H9 (cell line): ENCODE data around the gene FH. TPM values are rescaled to one million over a fixed set of nuclear protein-coding genes. Genes with fewer than 3 reads are reported as not detected.

Source experiments
- DNase-seq: peaks from one replicate; pipeline ENCODE4 v3.0.0-alpha.2; 2017
- H2AFZ ChIP-seq: one replicate; pipeline ENCODE4 v1.6.1; 2013; ENCODE audit warnings: mild to moderate bottlenecking, low read length, control low read depth, moderate library complexity
- H2AK5ac ChIP-seq: 2 replicates; pipeline ENCODE4 v1.6.1; 2013; ENCODE audit warnings: low read length, control low read depth, mixed read lengths; ENCODE audit not compliant: insufficient read length
- H2BK120ac ChIP-seq: one replicate; pipeline ENCODE4 v1.6.1; 2013; ENCODE audit warnings: low read depth, mild to moderate bottlenecking, low read length, control low read depth, inconsistent platforms; ENCODE audit not compliant: poor library complexity, severe bottlenecking
- H2BK12ac ChIP-seq: 2 replicates; pipeline ENCODE4 v1.6.1; 2013; ENCODE audit warnings: low read length, control low read depth, mixed read lengths, low read depth; ENCODE audit not compliant: insufficient read length
- H2BK15ac ChIP-seq: 2 replicates; pipeline ENCODE4 v1.6.1; 2013; ENCODE audit warnings: low read depth, low read length, control low read depth
- H2BK20ac ChIP-seq: one replicate; pipeline ENCODE4 v1.6.1; 2013; ENCODE audit warnings: low read depth, mild to moderate bottlenecking, low read length, control low read depth, inconsistent platforms; ENCODE audit not compliant: poor library complexity, severe bottlenecking
- H2BK5ac ChIP-seq: 2 replicates; pipeline ENCODE4 v1.6.1; 2013; ENCODE audit warnings: low read length, control low read depth, mixed read lengths; ENCODE audit not compliant: insufficient read length
- H3K14ac ChIP-seq: 2 replicates; pipeline ENCODE4 v1.6.1; 2013; ENCODE audit warnings: low read length, control low read depth; ENCODE audit not compliant: insufficient read depth
- H3K18ac ChIP-seq: 2 replicates; pipeline ENCODE4 v1.6.1; 2013; ENCODE audit warnings: low read depth, mild to moderate bottlenecking, mixed read lengths, low read length, control low read depth; ENCODE audit not compliant: insufficient read length
- H3K23ac ChIP-seq: 2 replicates; pipeline ENCODE4 v1.6.1; 2013; ENCODE audit warnings: low read length, control low read depth, mixed read lengths, low read depth; ENCODE audit not compliant: insufficient read length
- H3K23me2 ChIP-seq: 2 replicates; pipeline ENCODE4 v1.6.1; 2013; ENCODE audit warnings: low read depth, mild to moderate bottlenecking, mixed read lengths, low read length, control low read depth; ENCODE audit not compliant: insufficient read length, poor library complexity, severe bottlenecking
- H3K27ac ChIP-seq: 2 replicates; pipeline ENCODE4 v1.5.1; 2013; ENCODE audit warnings: low read length, control low read depth, mixed read lengths, low read depth; ENCODE audit not compliant: insufficient read length
- H3K27me3 ChIP-seq: 2 replicates; pipeline ENCODE4 v1.6.1; 2013; ENCODE audit warnings: low read length, control low read depth, inconsistent platforms; ENCODE audit not compliant: insufficient read depth
- H3K4ac ChIP-seq: 2 replicates; pipeline ENCODE4 v1.6.1; 2013; ENCODE audit warnings: low read depth, mild to moderate bottlenecking, control low read depth, inconsistent platforms, low read length, moderate library complexity
- H3K4me1 ChIP-seq: 2 replicates; pipeline ENCODE4 v1.6.1; 2013; ENCODE audit warnings: low read length, control low read depth, inconsistent platforms; ENCODE audit not compliant: insufficient read depth
- H3K4me2 ChIP-seq: 2 replicates; pipeline ENCODE4 v1.6.1; 2013; ENCODE audit warnings: low read length, control low read depth, mixed read lengths; ENCODE audit not compliant: insufficient read length, insufficient read depth
- H3K56ac ChIP-seq: 2 replicates; pipeline ENCODE4 v1.6.1; 2013; ENCODE audit warnings: low read depth, mild to moderate bottlenecking, mixed read lengths, low read length, control low read depth; ENCODE audit not compliant: insufficient read length
- H3K79me1 ChIP-seq: 2 replicates; pipeline ENCODE4 v1.6.1; 2013; ENCODE audit warnings: low read depth, mild to moderate bottlenecking, moderate library complexity, low read length, control low read depth, inconsistent platforms; ENCODE audit not compliant: insufficient read depth, poor library complexity, severe bottlenecking
- H3K79me2 ChIP-seq: 2 replicates; pipeline ENCODE4 v1.6.1; 2013; ENCODE audit warnings: low read length, control low read depth, inconsistent platforms; ENCODE audit not compliant: insufficient read depth
- H3K9ac ChIP-seq: 2 replicates; pipeline ENCODE4 v1.6.1; 2013; ENCODE audit warnings: low read length, control low read depth, mixed read lengths; ENCODE audit not compliant: insufficient read length; ENCODE audit errors: extremely low read depth
- H3K9me3 ChIP-seq: one replicate; pipeline ENCODE4 v1.6.1; 2013; ENCODE audit warnings: low read depth, low read length, inconsistent platforms; ENCODE audit not compliant: control insufficient read depth
- H3T11ph ChIP-seq: one replicate; pipeline ENCODE4 v1.6.1; 2013; ENCODE audit warnings: mild to moderate bottlenecking, low read length, control low read depth, inconsistent platforms
- H4K20me1 ChIP-seq: one replicate; pipeline ENCODE4 v1.6.1; 2013; ENCODE audit not compliant: control insufficient read depth, insufficient read length, insufficient read depth
- H4K5ac ChIP-seq: 2 replicates; pipeline ENCODE4 v1.6.1; 2013; ENCODE audit warnings: low read depth, mild to moderate bottlenecking, mixed read lengths, low read length, control low read depth; ENCODE audit not compliant: insufficient read length
- H4K8ac ChIP-seq: replicated peaks from 2 replicates; pipeline ENCODE4 v1.6.1; 2013; ENCODE audit warnings: low read length, control low read depth, mixed read lengths, low read depth; ENCODE audit not compliant: insufficient read length
- H4K91ac ChIP-seq: 2 replicates; pipeline ENCODE4 v1.6.1; 2013; ENCODE audit warnings: low read depth, mild to moderate bottlenecking, moderate library complexity, mixed read lengths, low read length, control low read depth; ENCODE audit not compliant: insufficient read length
- H3K27ac Mint-ChIP-seq, 3 experiments: 2 replicates in 2 of 3; 3 replicates in 1 of 3; pipeline ENCODE4 v1.8.0; 2020 to 2021; ENCODE audit warnings: mixed read lengths in 3 of 3, mild to moderate bottlenecking in 1 of 3, moderate library complexity in 1 of 3
- H3K27me3 Mint-ChIP-seq: 2 replicates; pipeline ENCODE4 v1.8.0; 2021; ENCODE audit warnings: low read depth, mild to moderate bottlenecking, moderate library complexity, mixed read lengths
- H3K36me3 Mint-ChIP-seq, 3 experiments: 2 replicates in 2 of 3; 3 replicates in 1 of 3; pipeline ENCODE4 v1.8.0; 2020 to 2021; ENCODE audit warnings: low read depth in 3 of 3, mixed read lengths in 3 of 3; ENCODE audit not compliant: insufficient read depth in 1 of 3
- H3K4me1 Mint-ChIP-seq, 2 experiments: 2 replicates each; pipeline ENCODE4 v1.8.0; 2020; ENCODE audit warnings: mixed read lengths in 2 of 2
- H3K4me3 Mint-ChIP-seq, 2 experiments: 2 replicates in 1 of 2; 3 replicates in 1 of 2; pipeline ENCODE4 v1.8.0; 2020 to 2021; ENCODE audit warnings: mild to moderate bottlenecking in 2 of 2, mixed read lengths in 2 of 2, moderate library complexity in 1 of 2
- H3K9me3 Mint-ChIP-seq, 2 experiments: 2 replicates in 1 of 2; 3 replicates in 1 of 2; pipeline ENCODE4 v1.8.0; 2020; ENCODE audit warnings: mild to moderate bottlenecking in 2 of 2, mixed read lengths in 2 of 2, moderate library complexity in 1 of 2
- WGBS: extraction: QIAGEN DNeasy Blood & Tissue Kit; methylation state at CpG from one replicate; pipeline ENCODE4 v1.1.7; 2013; ENCODE audit warnings: missing lambda C conversion rate, low lambda C conversion rate, mixed read lengths; ENCODE audit not compliant: insufficient read length; ENCODE audit errors: extremely low coverage; 5-methylcytosine and 5-hydroxymethylcytosine counted together
- total RNA-seq: library from RNA; stranded (reverse); gene quantifications from 2 replicates; pipeline ENCODE4 v1.2.1, GENCODE V29; 2021
- TF ChIP-seq, protein P1 (sequence below): fragments of 200-600 bp; sonication (generic); conservative IDR thresholded peaks from 3 replicates; pipeline ENCODE4 v1.8.0; 2021; ENCODE audit warnings: antibody characterized with exemption, mild to moderate bottlenecking

The FH gene
- total RNA-seq, 1 experiment from 2014 or later = 83.9 TPM

DNA sequence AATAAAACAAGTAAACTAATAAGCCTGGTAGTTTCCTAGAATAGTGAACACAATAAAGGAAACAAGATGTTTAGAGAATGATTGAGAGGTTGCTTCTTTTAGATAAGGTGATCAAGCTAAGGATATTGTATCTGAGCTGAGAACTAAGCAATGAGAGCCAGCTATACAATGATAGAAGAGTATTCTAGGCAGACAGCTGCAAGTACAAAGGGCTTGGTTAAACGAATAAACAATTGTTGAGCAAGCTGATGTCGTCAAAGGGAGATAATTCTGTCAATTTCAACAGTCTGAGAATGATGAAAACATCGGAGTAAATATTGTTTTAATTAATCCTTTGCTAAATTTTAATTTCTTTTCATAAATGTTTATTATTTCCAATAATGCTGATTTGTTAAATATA, 5.5 kb upstream of the FH start:
- H3K4me1 Mint-ChIP-seq = peaks cover 3% of the 10 kb centered on the region in 2 experiments; a peak in 2 of 4 replicates
- H2BK20ac ChIP-seq = no peak overlapping the region
- no peak overlapping the region for H2AK5ac ChIP-seq
- H4K91ac ChIP-seq = no peak overlapping the region
- DNase-seq = no peak
- H3K79me2 ChIP-seq = no peaks in the 10 kb centered on the region
- no peaks in the 10 kb centered on the region for H3K9me3 ChIP-seq
- no peaks in the 10 kb centered on the region for H3K36me3 Mint-ChIP-seq
- H3K23me2 ChIP-seq = no peaks in the 10 kb centered on the region
- H3T11ph ChIP-seq = no peak overlapping the region
- H3K27ac ChIP-seq = no peak overlapping the region
- no peak overlapping the region for H3K9ac ChIP-seq
- H3K4me1 ChIP-seq = no peaks in the 10 kb centered on the region
- TF ChIP-seq, protein P1, sequence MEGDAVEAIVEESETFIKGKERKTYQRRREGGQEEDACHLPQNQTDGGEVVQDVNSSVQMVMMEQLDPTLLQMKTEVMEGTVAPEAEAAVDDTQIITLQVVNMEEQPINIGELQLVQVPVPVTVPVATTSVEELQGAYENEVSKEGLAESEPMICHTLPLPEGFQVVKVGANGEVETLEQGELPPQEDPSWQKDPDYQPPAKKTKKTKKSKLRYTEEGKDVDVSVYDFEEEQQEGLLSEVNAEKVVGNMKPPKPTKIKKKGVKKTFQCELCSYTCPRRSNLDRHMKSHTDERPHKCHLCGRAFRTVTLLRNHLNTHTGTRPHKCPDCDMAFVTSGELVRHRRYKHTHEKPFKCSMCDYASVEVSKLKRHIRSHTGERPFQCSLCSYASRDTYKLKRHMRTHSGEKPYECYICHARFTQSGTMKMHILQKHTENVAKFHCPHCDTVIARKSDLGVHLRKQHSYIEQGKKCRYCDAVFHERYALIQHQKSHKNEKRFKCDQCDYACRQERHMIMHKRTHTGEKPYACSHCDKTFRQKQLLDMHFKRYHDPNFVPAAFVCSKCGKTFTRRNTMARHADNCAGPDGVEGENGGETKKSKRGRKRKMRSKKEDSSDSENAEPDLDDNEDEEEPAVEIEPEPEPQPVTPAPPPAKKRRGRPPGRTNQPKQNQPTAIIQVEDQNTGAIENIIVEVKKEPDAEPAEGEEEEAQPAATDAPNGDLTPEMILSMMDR = no peak
- H3K4me3 Mint-ChIP-seq = no peak overlapping the region
- H3K4me2 ChIP-seq = no peak overlapping the region
- no peak overlapping the region for H2BK15ac ChIP-seq
- H3K4ac ChIP-seq = no peak overlapping the region
- H3K56ac ChIP-seq = no peak overlapping the region
- H3K14ac ChIP-seq = no peak overlapping the region
- H3K27me3 ChIP-seq = no peaks in the 10 kb centered on the region
- WGBS = no CpG with 5 or more reads among the region's 3 CpGs
- H4K8ac ChIP-seq = no peak overlapping the region
- no peak overlapping the region for H3K27ac Mint-ChIP-seq
- H4K20me1 ChIP-seq = no peaks in the 10 kb centered on the region
- H3K27me3 Mint-ChIP-seq = peaks cover 13% of the 10 kb centered on the region
- H2BK12ac ChIP-seq = no peak overlapping the region
- H4K5ac ChIP-seq = no peak overlapping the region
- no peak overlapping the region for H2AFZ ChIP-seq
- H2BK5ac ChIP-seq = no peak overlapping the region
- H2BK120ac ChIP-seq = no peak overlapping the region
- H3K9me3 Mint-ChIP-seq = no peaks in the 10 kb centered on the region
- H3K79me1 ChIP-seq = no peaks in the 10 kb centered on the region
- H3K23ac ChIP-seq = no peak overlapping the region
- H3K18ac ChIP-seq = no peak overlapping the region
